Dermis microvascular lymphatic vessel endothelial cell (primary cell): ENCODE measurements around the gene TTC12. TPM values are rescaled to one million over a fixed set of nuclear protein-coding genes. Genes with fewer than 3 reads are reported as not detected.
"Not testable (repeated sequence)": the region's sequence is repeated elsewhere in the genome, so short reads cannot be mapped to it uniquely, and the experiment has no call there.

Experiments used
- DNase-seq, 2 donors: peaks; one replicate each; pipeline versions ENCODE4 v3.0.0 to v3.0.0-alpha.2; 2010; ENCODE audit warnings: low read depth in 2 of 2
- total RNA-seq: library from RNA; depleted of rRNA; stranded (reverse); fragments of >200 nt; gene quantifications from 2 replicates; pipeline ENCODE4 v1.2.1, GENCODE V29; 2014

The TTC12 gene
- total RNA-seq, 1 donor from 2014 or later: 5.5 TPM

DNA sequence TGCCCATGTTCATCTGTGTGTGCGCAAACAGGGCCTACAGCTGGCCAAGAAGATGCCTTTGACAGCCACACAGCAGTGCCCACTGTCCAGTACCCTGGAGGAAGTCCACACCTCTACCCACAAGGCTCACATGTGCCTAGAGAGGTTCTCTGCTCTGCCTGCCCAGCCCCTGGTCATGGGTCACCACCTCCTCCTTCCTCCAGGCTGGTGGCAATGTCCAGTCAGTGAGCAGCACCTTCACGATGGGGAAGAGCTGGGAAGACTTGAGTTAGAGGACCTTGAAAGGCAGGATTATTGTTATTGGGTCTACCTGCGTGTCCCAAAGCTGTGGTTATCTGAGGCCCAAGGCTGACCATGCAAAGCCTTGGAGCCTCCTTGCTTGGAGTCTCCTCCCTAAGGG, 28.4 kb upstream of the TTC12 start:
- no peak for DNase-seq

GRCh38 chr11:113286509-113287497, 27.6 kb upstream of the TTC12 start:
- no peak for DNase-seq

GRCh38 chr11:113287801-113288200, 26.6 kb upstream of the TTC12 start:
- no peak for DNase-seq

DNA sequence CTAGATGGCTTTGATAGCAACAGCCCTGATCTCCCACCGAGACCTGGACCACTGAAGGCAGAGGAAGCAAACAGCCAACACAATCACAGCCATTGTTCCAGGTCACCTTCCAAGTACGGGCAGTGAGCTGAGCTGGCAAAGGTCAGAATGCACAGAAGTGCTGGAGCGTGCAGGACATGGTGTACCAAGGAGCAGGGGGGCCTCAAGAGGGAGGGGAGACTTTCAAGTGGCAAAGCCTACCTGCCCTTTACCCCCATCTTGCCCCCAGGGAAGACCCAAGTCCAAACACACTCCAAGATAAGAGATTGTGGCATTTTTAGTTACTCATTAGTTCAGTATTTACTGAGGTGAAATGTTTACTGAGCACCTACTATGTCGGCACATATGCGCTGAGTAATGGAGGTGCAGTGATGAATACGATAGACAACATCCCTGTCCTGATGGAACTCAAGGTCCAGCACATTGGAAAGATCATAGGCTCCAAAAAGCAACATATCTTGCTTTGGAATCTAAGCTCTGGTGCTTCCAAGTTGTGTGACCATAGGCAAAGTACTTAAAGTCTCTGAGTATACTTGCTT, 26.0 kb upstream of the TTC12 start:
- no peak for DNase-seq

DNA sequence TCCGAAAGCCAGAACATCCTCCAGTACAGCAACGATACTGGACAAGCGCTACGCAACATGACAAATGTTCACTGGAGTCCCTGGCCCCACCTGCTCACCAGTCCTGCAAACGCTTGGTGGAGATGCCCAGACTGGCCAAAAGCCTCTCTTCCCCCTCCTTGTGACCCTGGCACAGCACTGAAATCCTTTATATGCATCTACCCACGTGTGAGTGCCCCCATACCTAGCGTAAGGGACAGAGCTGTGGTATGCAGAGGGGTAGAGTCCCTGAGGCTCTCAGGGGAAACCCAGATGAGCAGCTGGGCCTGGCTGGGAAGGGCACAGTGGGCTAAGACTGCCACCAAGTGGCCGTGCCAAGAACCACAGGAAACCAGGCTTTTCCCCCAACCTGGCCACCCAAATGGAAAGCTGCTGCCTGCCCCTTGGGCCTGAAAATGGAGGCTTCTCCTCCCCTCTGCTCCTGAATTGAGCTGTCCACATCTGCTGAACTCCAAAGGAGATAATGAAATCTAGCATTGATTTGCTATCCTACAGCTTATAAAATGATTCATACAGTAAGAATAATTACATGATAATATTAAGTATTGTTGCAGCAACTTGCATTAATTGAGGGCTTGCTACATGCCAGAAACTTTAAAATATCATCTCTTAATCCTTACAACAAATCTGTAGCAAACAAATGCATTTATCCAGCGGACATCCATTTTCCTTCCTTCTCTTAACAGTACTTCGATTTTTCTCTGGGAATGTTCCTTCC, 24.8 kb upstream of the TTC12 start:
- peak; percentile 26 to 55 for DNase-seq

GRCh38 chr11:113293936-113294335, 20.4 kb upstream of the TTC12 start:
- DNase-seq: no peak

DNA sequence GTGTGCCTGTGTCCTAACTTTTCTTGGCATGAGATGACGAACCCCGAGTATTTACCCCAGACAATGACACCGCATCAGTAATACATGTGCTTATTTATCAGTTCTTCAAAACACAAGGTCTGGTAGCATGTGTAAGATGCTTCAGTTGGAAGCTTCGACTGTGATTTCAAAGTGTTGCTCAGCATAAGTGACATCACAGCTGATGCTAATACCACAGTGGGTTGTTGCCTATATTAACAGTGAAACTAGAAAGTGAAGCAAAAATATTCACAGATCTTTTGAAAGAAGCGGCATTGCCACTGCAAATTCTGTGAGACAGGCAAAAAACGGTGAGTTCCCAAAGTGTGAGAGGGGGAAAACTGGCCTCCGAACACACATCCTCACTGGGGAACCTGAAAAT, 18.4 kb upstream of the TTC12 start:
- DNase-seq: no peak

- no peak for DNase-seq
These were observed 17.8 kb upstream of the TTC12 start for GRCh38 chr11:113296447-113297205.

GRCh38 chr11:113298496-113298895, 15.9 kb upstream of the TTC12 start:
- DNase-seq: not testable (repeated sequence)

- DNase-seq: no peak
These were observed 9.5 kb upstream of the TTC12 start for GRCh38 chr11:113304916-113305315.

DNA sequence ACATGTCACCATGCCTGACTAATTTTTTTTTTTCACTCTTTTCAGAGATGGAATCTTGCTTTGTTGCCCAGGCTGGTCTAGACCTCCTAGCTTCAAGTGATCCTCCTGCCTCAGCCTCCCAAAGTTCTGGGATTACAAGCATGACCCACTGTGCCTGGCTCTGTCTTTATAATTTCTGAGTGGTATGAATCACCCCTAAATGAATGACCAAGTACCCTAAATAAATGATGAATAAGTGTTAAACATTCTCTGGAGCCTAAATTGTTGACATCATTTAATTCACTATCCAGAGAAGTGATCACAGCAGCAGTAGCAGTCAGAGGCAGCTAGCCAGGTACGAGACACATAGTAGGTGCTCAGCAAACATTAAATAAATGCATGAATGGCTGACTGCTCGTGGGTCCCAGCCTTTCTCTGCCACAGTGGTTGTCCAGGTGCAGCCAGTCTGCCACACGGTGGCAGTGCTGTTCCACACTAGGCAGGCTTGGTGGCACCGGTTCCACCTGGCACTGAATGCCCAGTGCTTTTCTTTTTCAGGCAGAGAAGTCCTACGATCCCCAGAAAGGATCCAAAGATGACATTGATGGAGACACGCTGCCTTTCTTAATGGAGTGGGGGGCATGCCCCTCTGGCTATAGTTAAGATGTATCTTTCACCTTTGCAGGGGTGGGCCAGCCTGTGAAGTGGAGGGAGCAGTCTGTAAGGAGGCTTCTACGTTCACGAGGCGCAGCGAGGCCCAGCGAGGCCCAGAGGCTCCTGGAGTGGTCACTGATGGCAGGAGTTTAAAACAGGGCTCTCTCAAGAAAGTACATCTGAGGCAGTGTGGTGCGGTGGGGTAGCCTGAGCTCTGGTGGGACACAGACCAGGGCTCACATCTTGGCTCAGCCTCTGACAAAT, 8.7 kb upstream of the TTC12 start:
- peak; percentile 47 to 69 for DNase-seq

DNA sequence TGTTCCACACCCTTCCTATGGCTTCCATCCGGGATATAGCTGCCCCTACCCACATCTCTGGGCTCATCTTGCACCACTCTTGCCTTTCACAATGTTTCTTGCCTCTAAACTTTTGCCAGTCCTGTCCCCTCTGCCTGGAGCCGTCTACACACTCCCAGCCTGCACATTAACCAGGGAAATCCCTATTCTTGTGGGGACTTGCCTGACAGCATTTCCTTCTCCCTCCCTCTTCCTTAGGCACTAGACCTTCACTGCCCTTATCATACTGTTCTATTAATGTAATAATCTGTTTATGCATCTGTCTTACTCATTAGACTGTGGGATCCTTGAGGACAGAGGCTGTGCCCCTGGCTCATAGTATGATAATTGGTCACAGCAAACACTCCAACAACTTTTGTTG, 5.8 kb upstream of the TTC12 start:
- DNase-seq: no peak

GRCh38 chr11:113311536-113311935, 2.8 kb upstream of the TTC12 start:
- DNase-seq: no peak

DNA sequence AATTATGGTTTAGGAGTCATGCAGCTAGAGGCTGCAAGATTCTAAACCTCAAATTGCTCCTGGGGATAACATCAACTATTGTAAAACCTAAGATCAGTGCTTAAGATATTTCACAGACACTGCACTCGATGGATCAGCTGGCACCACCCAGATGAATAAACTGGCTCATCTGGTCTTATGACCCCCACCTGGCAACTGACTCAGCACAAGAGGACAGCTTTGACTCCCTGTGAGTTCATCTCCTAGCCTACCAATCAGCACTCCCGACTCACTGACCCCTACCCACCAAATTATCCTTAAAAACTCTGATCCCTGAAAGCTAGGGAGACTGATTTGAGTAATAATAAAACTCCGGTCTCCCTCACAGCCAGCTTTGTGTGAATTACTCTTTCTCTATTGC, 782 bp upstream of the TTC12 start:
- no peak for DNase-seq

DNA sequence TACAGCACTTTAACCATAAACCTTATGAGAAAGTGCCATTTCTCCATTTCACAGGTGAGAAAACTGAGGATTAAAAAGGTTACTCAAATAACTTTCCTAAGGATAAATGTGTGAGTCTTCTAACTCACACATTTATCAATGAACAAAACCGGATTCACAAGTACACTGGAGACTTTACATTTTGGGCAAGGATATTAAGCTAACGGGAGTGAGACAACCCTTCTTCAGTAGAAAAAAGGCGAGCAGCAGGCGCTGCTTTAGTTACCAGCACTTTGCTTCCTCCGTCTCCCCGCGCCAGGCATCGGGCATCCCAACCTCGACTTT, 356 bp upstream of the TTC12 start:
- DNase-seq: no peak

GRCh38 chr11:113315811-113316210, 1.4 kb downstream of the TTC12 start:
- DNase-seq: no peak

DNA sequence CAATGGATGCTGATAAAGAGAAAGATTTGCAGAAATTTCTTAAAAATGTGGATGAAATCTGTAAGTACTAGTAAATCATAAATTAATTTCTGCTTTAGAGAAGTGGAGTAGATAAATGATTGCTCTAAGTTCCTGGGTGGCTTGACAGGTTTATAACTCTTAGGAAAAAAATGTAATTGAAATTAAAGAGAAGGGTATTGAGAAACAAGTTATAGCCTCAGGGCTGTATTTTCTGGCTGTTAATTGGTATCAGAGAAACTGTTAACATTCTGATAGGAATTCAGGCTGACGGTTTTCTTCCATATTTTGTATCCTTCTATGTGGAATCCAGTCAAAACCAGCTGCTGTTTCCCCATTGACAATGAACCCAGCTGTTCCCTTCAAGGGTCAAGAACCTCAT, 1.9 kb downstream of the TTC12 start:
- DNase-seq: no peak

DNA sequence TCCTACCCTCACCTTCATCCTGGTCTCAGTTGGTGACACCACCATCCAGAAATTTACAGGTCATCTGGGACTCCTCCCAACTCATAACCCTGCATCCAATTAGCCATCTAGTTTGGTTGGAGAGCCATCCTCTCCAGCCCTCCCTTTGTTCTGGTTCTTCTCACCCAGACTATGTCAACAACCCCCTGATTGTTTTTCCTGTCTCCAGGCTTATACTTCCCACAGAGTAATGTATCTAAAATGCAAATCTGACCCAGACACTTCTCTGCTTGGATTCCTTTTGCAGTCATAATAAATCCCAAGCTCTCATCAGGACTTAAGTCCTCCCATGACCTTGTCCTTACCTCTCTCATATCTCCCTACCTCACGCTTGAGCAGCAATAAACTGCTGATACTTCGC, 3.0 kb downstream of the TTC12 start:
- DNase-seq: no peak

- DNase-seq: no peak
These were observed 4.7 kb downstream of the TTC12 start for GRCh38 chr11:113319085-113319484.

DNA sequence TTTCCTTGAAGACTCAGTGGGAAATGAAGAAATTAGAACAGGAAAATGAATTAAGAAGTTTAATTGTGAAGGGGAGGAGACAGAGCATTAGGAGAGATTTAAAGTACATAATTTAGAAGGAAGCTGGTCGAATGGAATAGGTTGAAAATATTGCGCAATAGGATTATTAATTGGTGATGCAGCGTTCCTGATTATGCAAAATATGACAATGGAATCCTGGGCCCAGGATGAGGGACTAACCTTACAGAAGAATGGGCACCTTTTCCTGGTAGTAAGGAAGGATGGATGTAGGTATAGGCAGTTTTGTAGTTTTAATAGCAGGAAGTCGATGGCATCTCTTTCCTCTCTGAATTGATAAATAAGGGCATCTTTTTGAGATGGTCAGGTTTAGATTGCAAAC, 7.8 kb downstream of the TTC12 start:
- DNase-seq: no peak

GRCh38 chr11:113324250-113324649, 9.9 kb downstream of the TTC12 start:
- DNase-seq: no peak
